K562 (cell line): ENCODE results near the gene PCOLCE2. TPM values are rescaled to one million over a fixed set of nuclear protein-coding genes. Genes with fewer than 3 reads are reported as not detected.

ENCODE experiments used
- NFE2 ChIP-seq: IDR thresholded peaks from 2 replicates; pipeline ENCODE4 v1.6.1; 2014; ENCODE audit warnings: antibody characterized with exemption, low read depth
- ZNF766 ChIP-seq: fragments of 200-800 bp; sonication (Bioruptor generic); conservative IDR thresholded peaks from 2 replicates; pipeline ENCODE4 v1.6.1; 2016; ENCODE audit warnings: missing genetic modification characterization, missing compliant biosample characterization
- polyA plus RNA-seq, 8 experiments: library from polyadenylated mRNA; depleted of rRNA in 4 of 8; stranded (reverse) in 5 of 8; unstranded in 3 of 8; fragments of >200 nt; fragmentation: Nextera tagmentation in 2 of 8; fragmentation: Illumina TruSeq in 1 of 8; extraction: Ambion mirVana in 2 of 8; extraction: Trizol in 1 of 8; gene quantifications; 2 replicates each; pipeline versions ENCODE4 v1.2.1 to v1.2.3, GENCODE V29; 2011 to 2014; ENCODE audit warnings: inconsistent platforms in 1 of 8, missing spikeins in 1 of 8
- total RNA-seq, 7 experiments: library from RNA; depleted of rRNA in 6 of 7; stranded (reverse); fragments of >200 nt in 6 of 7; fragmentation: Illumina TruSeq in 2 of 7; extraction: Trizol in 2 of 7; gene quantifications; 2 replicates each; pipeline versions ENCODE4 v1.2.1 to v1.2.3, GENCODE V29; 2011 to 2021; ENCODE audit warnings: low replicate concordance in 1 of 7
- TF ChIP-seq, protein P1 (sequence below): sonication (generic); formaldehyde crosslinking; IDR thresholded peaks from 2 replicates; pipeline ENCODE4 v1.8.1; 2023; ENCODE audit warnings: missing genetic modification reagents, mild to moderate bottlenecking, borderline replicate concordance
- TF ChIP-seq, protein P2 (sequence below): fragments of 450-650 bp; IDR thresholded peaks from 2 replicates; pipeline ENCODE4 v1.6.1; 2016; ENCODE audit warnings: borderline replicate concordance

Gene PCOLCE2
- total and polyA plus RNA-seq, 9 of the 15 experiments (the other 6 are each of a cell fraction or from before 2014, with no cell fraction given) = 0.18 to 1.2 (median 0.65) TPM

- TF ChIP-seq, protein P1, sequence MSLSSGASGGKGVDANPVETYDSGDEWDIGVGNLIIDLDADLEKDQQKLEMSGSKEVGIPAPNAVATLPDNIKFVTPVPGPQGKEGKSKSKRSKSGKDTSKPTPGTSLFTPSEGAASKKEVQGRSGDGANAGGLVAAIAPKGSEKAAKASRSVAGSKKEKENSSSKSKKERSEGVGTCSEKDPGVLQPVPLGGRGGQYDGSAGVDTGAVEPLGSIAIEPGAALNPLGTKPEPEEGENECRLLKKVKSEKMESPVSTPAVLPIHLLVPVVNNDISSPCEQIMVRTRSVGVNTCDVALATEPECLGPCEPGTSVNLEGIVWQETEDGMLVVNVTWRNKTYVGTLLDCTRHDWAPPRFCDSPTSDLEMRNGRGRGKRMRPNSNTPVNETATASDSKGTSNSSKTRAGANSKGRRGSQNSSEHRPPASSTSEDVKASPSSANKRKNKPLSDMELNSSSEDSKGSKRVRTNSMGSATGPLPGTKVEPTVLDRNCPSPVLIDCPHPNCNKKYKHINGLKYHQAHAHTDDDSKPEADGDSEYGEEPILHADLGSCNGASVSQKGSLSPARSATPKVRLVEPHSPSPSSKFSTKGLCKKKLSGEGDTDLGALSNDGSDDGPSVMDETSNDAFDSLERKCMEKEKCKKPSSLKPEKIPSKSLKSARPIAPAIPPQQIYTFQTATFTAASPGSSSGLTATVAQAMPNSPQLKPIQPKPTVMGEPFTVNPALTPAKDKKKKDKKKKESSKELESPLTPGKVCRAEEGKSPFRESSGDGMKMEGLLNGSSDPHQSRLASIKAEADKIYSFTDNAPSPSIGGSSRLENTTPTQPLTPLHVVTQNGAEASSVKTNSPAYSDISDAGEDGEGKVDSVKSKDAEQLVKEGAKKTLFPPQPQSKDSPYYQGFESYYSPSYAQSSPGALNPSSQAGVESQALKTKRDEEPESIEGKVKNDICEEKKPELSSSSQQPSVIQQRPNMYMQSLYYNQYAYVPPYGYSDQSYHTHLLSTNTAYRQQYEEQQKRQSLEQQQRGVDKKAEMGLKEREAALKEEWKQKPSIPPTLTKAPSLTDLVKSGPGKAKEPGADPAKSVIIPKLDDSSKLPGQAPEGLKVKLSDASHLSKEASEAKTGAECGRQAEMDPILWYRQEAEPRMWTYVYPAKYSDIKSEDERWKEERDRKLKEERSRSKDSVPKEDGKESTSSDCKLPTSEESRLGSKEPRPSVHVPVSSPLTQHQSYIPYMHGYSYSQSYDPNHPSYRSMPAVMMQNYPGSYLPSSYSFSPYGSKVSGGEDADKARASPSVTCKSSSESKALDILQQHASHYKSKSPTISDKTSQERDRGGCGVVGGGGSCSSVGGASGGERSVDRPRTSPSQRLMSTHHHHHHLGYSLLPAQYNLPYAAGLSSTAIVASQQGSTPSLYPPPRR = no peak
- TF ChIP-seq ZNF766 (no peak), NFE2 (no peak)
- TF ChIP-seq, protein P2, sequence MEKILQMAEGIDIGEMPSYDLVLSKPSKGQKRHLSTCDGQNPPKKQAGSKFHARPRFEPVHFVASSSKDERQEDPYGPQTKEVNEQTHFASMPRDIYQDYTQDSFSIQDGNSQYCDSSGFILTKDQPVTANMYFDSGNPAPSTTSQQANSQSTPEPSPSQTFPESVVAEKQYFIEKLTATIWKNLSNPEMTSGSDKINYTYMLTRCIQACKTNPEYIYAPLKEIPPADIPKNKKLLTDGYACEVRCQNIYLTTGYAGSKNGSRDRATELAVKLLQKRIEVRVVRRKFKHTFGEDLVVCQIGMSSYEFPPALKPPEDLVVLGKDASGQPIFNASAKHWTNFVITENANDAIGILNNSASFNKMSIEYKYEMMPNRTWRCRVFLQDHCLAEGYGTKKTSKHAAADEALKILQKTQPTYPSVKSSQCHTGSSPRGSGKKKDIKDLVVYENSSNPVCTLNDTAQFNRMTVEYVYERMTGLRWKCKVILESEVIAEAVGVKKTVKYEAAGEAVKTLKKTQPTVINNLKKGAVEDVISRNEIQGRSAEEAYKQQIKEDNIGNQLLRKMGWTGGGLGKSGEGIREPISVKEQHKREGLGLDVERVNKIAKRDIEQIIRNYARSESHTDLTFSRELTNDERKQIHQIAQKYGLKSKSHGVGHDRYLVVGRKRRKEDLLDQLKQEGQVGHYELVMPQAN = no peak
Measured at GRCh38 chr3:142884531-142884930, 4.4 kb downstream of the PCOLCE2 start (continued).
